Measurements from ENCODE around the gene OR52W1.
"Not testable (repeated sequence)": the region's sequence is repeated elsewhere in the genome, so short reads cannot be mapped to it uniquely, and the experiment has no call there.

OR52W1 gene

DNA sequence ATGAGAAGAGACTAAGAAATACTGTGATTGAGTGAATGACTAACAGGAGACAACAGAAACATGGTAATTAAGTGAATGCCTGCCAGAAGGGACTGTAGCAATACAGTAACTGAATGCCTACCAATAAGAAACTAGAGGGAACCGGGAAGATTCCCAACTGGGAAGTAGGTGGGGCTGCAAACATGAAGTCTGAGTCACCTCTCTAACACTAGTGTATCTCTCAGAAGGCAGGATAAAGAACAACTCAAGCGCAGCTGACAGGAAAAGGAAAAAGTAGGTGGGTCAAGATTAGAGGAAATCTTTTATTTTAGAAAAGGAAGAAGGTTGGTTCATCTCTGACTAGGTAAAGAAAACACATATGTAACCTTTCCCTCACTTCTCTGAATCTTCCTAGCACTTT is 20.3 kb downstream of the OR52W1 start:
- ATAC-seq = no peak

DNA sequence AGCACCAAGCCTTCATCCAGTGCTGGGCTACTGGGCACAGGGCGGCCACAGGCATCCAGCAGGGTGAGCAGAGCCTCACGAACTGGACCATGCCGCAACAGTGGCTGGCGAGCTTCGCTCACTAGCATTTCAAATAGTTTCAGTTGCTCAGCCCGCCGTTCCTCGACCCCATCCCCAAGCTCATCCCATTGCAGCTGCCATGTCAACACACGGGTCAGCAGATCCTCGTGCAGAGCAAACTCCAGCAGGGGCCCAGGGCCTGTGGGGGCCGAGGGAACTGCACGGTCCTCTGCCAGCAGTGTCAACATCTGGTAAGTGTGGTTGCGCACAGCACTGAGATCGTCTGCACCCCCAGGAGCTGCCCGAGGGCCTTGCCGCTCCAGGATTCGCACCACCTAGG is 24.8 kb downstream of the OR52W1 start:
- no peak for ATAC-seq

DNA sequence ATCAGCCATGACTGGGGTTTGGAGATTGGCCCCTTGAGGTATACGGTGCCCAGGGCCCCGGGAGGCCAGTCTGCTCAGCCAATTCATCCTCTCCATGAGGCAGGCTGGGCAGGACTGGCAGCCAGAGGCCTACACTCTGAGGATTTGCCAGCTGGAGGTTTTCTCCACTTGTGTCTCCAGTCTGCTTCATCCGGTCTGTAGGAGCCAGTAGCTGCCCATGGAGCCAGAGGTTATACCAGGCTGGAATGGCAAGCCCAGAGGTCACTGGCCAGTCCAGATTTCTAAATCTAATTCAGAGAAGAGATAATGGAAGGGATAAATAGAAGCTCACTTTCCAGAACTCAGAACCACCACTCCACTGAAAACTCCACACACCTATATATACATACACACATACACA is 25.4 kb downstream of the OR52W1 start:
- ATAC-seq = no peak

DNA sequence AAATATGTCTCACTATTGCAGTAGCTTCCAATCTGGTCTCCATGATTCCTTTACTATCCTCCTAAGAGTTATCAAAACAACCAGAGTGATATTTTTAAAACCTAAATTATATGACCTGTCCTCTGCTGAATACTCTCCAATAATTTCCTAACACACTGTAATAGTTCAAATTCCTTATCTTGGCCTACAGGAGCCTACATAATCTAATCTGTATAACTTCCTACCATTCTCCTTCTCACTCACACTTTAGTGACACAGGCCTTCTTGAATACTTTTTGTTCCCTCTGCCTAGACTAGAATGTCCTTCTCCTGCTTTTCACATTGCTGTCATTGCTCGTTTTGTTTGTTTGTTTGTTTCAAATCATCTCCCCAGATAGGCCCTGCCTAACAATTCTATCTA is 26.0 kb downstream of the OR52W1 start:
- no peak for ATAC-seq

DNA sequence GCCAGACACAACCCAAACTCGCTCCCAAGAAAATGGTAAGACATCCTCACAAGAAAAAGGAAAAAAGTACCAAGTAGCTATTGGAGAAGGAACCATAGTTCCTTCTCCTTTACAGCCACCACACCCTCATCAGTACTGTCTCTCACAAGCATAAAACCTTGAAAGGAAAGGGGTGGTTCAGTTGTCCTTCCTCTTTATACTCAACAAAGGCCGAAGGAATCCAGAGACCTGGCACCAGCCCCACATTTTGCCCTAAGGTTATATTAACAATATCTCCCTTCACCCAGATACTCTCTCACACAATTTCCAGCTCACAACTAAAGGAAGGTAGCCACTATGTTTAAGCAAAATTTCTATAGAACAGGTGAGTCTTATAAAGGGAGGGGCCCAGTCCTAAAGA is 26.9 kb downstream of the OR52W1 start:
- no peak for ATAC-seq

DNA sequence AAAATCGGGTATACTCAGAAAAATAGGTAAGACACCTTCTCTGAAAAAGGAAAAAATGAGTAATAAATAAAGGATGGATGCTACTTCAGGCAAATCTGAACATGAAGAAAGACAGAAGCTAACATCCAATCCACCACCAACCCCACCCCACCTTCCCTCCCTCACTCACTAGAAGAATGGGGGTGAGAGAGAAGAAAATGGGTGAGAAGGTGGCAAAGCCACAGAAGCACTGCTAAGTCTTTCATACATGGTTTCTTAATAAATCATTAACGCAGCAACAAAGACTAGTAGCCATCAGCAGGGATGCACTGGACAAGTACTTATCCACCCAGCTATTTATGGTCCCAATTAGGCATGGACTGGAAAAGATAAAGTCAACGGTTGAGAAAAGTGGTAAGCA is 29.5 kb downstream of the OR52W1 start:
- no peak for ATAC-seq

DNA sequence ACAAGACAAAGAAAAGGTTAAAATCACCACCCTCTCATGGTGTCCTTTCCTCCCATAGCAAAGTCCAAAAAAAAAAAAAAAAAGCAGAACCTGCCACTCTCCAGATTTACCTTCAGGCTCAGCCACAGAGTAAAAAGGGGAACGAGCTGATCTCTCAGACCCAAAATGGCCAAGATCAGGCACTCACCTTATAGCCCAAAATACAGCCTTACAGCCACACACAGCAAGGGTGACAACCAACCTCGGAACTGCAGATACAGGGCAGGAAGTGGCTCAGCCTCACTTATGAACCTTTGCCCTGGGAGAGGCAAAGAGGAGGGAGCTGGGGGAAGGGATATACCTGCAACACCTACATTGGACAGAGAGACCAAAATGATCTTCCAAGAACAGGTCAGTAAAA is 30.9 kb downstream of the OR52W1 start:
- no peak for ATAC-seq

DNA sequence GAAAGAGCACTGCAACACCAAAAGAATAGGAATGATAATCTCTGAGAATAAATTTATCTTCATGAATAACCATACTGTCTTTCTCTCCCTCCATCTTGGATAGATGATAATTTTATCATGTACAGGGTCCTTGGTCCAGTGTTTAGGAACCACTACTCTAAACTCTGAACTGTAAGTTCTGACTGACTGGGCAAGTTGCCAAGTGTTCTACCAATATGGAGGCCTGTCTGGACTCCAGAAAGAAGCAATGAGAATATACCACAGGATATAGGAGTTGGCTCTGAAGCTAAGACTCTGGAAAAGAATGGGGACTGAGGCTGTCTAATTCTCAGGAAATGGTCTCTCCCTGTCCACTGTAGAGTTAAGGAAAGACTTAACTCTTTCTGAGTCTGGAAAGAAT is 33.9 kb downstream of the OR52W1 start:
- no peak for ATAC-seq

DNA sequence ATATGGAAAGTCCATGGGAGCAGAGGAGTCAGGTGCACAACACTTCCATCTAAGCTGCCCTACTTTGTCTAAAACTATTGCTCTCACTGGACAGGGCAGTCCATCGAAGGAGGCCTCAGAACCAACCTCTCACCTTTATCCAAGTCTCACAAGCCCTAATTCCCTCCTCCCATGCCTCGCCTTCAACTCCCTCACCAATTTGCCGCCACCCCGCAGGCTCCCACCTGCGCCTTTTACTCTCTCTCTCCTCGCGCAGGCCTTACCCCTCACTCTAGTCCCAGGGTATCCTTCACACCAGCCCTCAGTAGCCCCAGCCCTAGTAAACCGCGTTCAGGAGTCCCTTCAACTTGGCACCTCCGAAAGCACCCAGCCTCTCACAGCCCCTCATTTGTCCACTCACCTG is 35.0 kb downstream of the OR52W1 start:
- ATAC-seq = no peak

DNA sequence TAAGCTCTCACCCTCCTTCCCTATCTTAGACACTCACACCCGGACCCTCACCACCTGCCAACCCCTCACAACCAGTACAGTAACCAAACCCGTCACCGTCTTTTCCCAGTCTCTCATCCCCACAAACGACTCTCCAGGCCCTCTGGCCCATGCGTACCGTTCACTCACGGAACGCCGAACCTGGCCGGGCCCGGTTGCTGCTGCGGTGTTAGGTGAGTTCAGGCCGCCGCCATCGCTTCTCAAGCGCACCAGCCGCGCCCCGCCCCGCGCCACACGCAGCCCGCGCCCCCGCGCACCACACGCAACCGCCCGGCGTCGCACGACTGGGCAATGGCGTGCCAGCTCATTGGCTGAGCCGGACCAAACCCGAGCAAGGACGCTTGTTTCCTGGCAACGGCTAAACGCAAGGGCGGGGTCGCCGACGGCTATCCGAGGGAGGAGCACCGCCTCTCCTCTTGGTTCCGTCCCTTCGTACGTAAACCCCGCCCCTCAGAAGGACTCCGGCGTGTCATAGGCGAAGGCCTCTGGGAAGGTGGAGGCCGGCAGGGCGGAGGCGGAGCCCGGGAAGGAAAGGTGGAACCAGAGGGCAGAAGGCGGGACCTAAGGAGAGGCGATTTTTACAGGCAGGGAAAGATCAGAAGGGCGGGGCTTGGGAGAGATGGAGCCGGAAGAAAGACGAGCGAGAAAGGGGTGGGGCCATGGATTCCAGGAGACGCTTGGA is 35.5 kb downstream of the OR52W1 start, which contains the start of gene FHIP1B:
Gene FHIP1B (minus strand): TSS at position 250 of the 721 bp plus-strand sequence. CDS start 10,120 bp downstream, outside the sequence.
- peak; percentile 91 to 93 for ATAC-seq

DNA sequence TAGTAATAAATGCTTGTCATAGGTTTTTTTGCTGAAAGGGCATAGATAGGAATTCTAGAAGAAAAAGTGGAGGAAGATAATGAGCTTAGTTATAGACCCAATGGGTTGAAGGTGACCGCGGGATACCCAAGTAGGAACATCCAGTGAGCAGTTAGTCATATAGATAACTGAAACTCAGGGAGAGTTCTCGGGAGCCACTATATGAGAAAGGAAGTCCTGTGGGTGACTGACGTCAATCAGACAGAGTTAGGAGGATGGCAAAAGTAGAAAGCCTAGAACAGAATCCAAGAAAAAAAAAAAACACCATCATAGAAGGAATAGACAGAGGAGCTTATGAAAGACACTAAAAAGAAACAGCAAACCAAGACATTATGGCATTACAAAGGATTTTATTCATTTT is 38.2 kb downstream of the OR52W1 start:
- no peak for ATAC-seq

DNA sequence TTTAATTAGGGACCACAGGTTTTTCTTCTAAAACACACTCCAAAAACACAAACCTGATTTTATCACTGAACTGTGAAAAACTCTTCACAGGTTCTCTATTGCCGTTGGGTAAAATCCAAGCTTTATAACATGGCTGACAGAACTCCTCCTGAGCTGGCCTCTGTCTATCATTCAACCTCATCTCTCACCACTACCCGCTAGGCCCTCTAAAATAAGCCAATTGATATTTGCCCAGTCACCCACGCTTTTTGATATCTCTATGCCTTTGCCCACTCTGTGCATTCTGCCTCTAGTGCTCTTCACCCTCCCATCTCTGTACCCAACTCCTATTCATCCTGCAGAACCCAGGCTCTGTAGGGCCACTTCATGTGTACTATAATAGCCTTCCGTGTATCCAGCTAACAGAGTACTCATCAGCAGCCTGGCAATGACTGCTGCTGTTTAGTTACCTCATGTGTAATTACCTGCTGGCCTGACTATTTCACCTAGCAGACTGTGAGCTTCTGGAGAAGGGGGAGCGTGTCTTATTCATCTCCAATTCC is 38.8 kb downstream of the OR52W1 start:
- ATAC-seq = no peak

DNA sequence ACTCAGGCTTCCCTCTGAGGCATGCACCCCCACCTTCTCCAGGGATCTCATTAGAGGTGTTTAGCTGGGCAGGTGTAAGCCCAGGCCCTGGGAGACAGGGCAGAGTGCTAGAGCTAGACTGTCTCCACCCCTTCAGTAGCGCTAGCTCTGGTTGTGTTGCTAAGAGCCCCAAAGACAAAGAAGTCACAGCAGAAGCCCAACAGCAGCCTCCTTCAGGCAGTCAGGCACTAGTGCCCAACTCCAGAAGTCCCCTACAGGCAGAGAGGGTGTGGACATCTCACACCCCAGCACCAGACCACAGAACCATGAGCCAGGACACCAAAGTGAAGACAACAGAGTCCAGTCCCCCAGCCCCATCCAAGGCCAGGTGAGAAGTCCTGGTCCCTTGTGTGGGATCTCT is 39.9 kb downstream of the OR52W1 start, which contains the start of gene CNGA4:
Gene CNGA4 (plus strand): TSS at position 188 of the 400 bp plus-strand sequence. CDS start 118 bp downstream, at position 306.
- no peak for ATAC-seq

DNA sequence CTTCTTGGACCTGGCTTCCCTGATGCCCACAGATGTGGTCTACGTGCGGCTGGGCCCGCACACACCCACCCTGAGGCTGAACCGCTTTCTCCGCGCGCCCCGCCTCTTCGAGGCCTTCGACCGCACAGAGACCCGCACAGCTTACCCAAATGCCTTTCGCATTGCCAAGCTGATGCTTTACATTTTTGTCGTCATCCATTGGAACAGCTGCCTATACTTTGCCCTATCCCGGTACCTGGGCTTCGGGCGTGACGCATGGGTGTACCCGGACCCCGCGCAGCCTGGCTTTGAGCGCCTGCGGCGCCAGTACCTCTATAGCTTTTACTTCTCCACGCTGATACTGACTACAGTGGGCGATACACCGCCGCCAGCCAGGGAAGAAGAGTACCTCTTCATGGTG is 41.1 kb downstream of the OR52W1 start:
- ATAC-seq = no peak

DNA sequence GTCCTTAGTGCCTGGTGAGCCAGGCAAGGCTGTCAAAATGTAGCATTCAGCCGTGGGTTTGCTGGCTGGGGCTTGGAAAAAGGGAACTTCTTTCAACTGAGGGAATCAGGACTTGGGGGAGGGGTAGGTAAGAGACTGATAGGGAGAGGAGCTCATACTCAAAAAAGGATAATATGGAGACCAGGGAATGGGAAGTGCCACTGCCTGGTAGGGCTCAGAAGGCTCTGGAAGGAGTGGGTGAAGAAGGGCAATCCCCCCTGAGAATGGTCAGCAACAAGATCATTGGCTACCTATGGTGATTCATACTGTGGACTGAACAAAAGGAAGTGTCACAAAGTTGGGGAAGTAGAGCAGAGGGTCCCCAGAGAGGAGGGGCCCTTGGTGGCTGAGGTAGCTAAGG is 41.8 kb downstream of the OR52W1 start:
- no peak for ATAC-seq

DNA sequence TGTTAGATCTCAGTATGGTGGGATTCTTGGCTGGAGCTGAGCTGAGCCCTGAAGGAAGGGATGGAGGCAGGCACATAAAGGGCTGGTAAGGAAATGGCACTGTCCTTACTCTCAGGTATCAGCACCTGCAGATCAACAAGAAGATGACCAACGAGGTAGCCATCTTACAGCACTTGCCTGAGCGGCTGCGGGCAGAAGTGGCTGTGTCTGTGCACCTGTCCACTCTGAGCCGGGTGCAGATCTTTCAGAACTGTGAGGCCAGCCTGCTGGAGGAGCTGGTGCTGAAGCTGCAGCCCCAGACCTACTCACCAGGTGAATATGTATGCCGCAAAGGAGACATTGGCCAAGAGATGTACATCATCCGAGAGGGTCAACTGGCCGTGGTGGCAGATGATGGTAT is 42.3 kb downstream of the OR52W1 start:
- no peak for ATAC-seq

DNA sequence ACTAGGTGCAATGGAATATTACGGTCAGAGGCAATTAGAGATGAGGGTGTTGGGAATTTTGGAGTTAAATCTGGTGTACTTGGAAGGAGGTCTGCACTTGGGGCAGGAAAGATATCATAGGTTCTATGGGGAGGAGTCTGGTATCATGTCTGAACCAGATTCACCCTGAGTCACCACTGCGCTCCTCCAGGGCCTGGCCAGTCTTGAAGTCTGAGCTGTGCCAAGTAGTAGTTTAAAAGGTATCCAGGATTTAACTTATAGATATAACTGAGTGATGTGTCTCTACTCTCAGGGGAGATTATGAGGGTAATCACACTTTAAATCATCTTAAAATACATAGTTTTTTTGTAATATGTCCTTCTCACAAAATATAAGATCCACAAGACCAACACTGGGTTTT is 46.5 kb downstream of the OR52W1 start:
- no peak for ATAC-seq

DNA sequence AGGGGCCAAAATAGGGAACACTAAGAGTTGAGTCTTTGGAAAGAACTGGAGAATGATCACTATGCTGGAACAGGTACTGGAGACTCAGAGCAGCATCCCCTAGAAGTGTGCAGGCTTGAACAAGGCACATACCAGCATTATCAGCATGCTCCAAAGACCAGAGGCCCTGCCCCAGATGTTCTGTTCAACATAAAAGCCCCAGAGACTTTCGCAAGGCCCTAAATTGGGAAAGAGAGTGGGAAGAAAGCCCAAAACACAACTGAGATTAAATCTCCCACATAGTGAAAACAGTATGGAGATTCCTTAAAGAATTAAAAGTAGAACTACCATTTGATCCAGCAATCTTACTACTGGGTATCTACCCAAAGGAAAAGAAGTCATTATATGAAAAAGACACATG is 49.2 kb downstream of the OR52W1 start:
- ATAC-seq = no peak

DNA sequence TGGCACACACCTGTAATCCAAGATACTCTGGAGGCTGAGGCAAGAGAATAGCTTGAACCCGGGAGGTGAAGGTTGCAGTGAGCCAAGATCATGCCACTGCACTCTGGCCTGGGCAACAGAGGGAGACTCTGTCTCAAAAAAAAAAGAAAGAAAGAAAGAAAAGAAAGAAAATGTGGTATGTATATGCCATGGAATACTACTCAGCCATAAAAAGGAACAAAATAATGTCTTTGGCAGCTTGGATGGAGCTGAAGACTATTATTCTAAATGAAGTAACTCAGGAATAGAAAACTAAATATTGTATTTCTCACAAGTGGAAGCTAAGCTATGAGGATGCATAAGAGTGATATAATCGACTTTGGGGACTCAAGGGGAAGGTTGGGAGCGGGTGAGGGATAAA is 49.9 kb downstream of the OR52W1 start:
- ATAC-seq = not testable (repeated sequence)
